ENCODE measurements around the gene SCIN. TPM values are rescaled to one million over a fixed set of nuclear protein-coding genes. Genes with fewer than 3 reads are reported as not detected.

Gene SCIN
- total RNA-seq, 2 experiments from 2014 or later = not detected

DNA sequence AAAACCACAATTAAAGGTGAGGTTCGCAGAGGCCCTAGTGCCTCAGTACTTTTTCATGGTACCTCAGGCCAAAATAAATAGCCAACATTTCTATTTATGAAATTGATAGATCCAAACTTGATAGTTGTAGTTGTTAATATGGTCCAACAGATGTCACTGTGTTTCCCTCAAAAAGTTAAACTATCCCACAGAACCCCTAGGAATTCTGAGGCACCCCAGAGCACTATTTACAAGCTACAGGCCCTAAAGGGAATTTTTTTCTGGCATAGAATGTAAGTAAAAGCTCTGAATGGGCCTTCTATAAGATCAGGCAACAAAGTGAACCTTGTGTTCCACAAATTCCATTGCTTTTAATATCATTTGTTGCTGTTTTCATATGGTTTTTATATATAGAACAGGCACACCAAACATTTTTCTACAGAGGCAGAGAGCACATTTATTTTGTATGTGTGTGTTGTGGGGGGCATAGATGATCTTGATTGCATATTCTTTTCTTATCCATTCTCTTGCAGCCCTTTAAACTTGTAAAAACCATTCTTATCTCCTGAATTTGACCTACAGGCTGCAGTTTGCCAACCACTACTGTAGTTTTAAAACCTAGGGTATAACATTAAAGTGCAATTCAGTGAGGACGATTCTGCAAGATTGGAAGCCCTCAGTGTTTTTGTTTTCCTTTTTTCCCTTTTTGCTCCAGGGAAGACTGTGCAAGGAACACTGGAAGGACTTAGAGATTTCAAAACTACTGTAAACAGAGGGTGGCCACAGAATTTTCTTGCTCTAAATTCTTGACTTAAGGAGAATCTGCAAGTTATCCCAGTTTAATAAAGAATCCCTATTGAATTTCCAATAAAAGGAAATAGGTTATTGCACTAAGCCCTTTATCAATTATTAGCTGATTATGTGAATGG is 113.4 kb downstream of the SCIN start:
- POLR2A ChIA-PET = interaction anchor here (0.7 kb wide), 1 partner anchor 11 kb away, joined by 3 read pairs; no protein-coding TSS in a partner anchor
- intact Hi-C loops (cut with micrococcal nuclease) = no loop called here
- no peak for DNase-seq
- CTCF ChIA-PET = interaction anchor here (0.8 to 1.8 kb wide), 3 partner anchors 9 to 579 kb away, joined by 3 to 5 read pairs (median 3); no protein-coding TSS in a partner anchor
- peaks cover 2% of the 10 kb centered on the region for H3K36me3 Mint-ChIP-seq (ENCODE audit: low read depth)
- no peaks in the 10 kb centered on the region for H3K9me3 Mint-ChIP-seq
- H3K27ac Mint-ChIP-seq = no peak overlapping the region
- TF ChIP-seq, protein P1, sequence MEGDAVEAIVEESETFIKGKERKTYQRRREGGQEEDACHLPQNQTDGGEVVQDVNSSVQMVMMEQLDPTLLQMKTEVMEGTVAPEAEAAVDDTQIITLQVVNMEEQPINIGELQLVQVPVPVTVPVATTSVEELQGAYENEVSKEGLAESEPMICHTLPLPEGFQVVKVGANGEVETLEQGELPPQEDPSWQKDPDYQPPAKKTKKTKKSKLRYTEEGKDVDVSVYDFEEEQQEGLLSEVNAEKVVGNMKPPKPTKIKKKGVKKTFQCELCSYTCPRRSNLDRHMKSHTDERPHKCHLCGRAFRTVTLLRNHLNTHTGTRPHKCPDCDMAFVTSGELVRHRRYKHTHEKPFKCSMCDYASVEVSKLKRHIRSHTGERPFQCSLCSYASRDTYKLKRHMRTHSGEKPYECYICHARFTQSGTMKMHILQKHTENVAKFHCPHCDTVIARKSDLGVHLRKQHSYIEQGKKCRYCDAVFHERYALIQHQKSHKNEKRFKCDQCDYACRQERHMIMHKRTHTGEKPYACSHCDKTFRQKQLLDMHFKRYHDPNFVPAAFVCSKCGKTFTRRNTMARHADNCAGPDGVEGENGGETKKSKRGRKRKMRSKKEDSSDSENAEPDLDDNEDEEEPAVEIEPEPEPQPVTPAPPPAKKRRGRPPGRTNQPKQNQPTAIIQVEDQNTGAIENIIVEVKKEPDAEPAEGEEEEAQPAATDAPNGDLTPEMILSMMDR (IDR thresholded peaks at IDR 0.05) = peak; percentile 20
- H3K4me3 Mint-ChIP-seq = no peak overlapping the region
- H3K27me3 Mint-ChIP-seq = no peaks in the 10 kb centered on the region
- H3K4me1 Mint-ChIP-seq (ENCODE audit: low read depth) = peaks cover 22% of the 10 kb centered on the region
- ATAC-seq = no peak

DNA sequence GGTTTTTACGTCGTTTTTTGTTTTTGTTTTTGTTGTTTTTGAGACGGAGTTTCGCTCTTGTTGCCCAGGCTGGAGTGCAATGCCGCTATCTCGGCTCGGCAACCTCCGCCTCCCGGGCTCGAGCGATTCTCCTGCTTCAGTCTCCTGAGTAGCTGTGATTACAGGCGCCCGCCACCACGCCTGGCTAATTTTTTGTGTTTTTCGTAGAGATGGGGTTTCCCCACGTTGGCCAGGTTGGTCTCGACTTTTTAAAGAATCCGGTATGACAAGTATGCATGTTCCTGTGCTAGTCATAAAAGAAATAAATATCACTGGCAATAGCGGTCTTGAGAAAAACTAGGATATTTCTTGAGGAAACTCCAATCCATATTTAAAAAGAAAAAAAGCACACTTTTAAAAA is 114.2 kb downstream of the SCIN start:
- ATAC-seq (no peak), DNase-seq (no peak)
- H3K4me1 Mint-ChIP-seq (ENCODE audit: low read depth) = peaks cover 25% of the 10 kb centered on the region
- intact Hi-C loops (cut with micrococcal nuclease) = no loop called here
- no peak overlapping the region for H3K4me3 Mint-ChIP-seq
- H3K27me3 Mint-ChIP-seq = no peaks in the 10 kb centered on the region
- POLR2A ChIA-PET = interaction anchor here (0.7 kb wide), 1 partner anchor 10 kb away, joined by 3 read pairs; no protein-coding TSS in a partner anchor
- no peaks in the 10 kb centered on the region for H3K9me3 Mint-ChIP-seq
- no peak overlapping the region for H3K27ac Mint-ChIP-seq
- CTCF ChIA-PET = interaction anchor here (0.8 to 1.8 kb wide), 3 partner anchors 10 to 578 kb away, joined by 3 to 5 read pairs (median 3); no protein-coding TSS in a partner anchor
- TF ChIP-seq, protein P1 (IDR thresholded peaks at IDR 0.05) = no peak
- peaks cover 2% of the 10 kb centered on the region for H3K36me3 Mint-ChIP-seq (ENCODE audit: low read depth)

DNA sequence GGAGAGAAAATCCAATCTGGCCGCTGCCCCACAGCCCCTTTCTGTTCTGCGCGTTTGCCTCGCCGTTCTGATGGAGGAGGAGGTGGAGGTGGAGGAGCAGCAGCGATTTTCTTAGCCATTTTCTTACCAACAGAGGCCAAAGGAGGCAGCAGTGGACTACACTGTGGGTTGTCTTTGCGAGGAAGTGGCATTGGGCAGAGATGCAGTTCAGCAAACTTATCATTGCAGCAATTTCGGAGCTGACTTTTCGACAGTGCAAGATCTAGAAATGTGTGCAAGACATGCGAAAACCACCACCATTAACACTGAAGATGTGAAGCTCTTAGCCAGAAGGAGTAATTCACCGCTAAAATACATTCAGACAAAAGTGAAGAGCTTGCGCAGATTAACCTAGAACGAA is 115.0 kb downstream of the SCIN start:
- POLR2A ChIA-PET = no interaction called here

DNA sequence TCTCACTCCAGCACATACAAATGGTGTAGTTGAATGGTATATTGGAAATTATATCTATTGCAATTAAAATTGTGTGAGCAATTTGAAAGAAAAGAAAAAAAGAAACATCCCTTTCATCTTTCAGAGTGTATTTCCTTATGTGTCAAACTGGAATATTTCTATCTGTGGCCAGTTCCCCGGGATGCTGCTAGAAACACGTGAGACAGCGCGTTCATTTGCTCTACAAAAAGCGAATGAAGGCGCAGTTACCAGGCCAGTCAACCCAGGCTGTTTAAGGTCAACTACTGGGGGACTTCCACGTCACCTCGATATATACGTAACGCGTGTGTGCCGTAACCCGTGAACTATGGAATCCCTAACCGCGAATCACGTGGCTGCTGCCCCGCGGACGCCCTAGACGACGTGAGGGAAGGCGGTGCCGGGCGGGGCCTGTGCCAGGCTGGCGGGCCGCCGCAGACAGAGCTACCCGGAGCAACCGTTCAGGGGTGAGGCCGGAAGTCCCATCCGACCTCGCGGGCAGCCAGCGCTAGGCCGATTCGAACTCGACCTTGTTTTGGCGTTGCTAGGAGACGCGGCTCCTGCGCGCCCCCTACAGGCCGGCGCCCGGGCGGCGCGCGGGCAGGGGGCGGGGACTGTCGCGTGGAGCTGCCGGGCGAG is 115.8 kb downstream of the SCIN start:
- Mint-ChIP-seq H3K9me3 (no peaks in the 10 kb centered on the region), H3K4me3 (peak overlapping the region; percentile 88), H3K36me3 (ENCODE audit: low read depth) (peaks cover 2% of the 10 kb centered on the region), H3K4me1 (ENCODE audit: low read depth) (peaks cover 27% of the 10 kb centered on the region), H3K27me3 (no peaks in the 10 kb centered on the region), H3K27ac (peak overlapping the region; percentile 95)
- TF ChIP-seq, protein P1 (IDR thresholded peaks at IDR 0.05) = peak; percentile 90
- POLR2A ChIA-PET = interaction anchor here (1.3 kb wide), 1 partner anchor 16 kb away, joined by 4 read pairs; no protein-coding TSS in a partner anchor
- ATAC-seq (peak; percentile 91), DNase-seq (peak; percentile 95)
- intact Hi-C loops (cut with micrococcal nuclease) = no loop called here
- CTCF ChIA-PET = interaction anchor here (0.6 to 3.0 kb wide), 25 partner anchors 10 to 582 kb away, joined by 3 to 20 read pairs (median 4); no protein-coding TSS in a partner anchor

More for the DNA sequence above, 115.0 kb downstream of the SCIN start:
- H3K4me1 Mint-ChIP-seq (ENCODE audit: low read depth) = peaks cover 27% of the 10 kb centered on the region
- peak overlapping the region; percentile 88 for H3K27ac Mint-ChIP-seq
- DNase-seq (peak; percentile 43), ATAC-seq (no peak)
- TF ChIP-seq, protein P1 (IDR thresholded peaks at IDR 0.05) = peak; percentile 38
- intact Hi-C loops (cut with micrococcal nuclease) = no loop called here
- no peaks in the 10 kb centered on the region for H3K9me3 Mint-ChIP-seq
- no peaks in the 10 kb centered on the region for H3K27me3 Mint-ChIP-seq
- CTCF ChIA-PET = interaction anchor here (0.9 to 3.0 kb wide), 11 partner anchors 10 to 583 kb away, joined by 3 to 20 read pairs (median 5); no protein-coding TSS in a partner anchor
- H3K4me3 Mint-ChIP-seq = peak overlapping the region; percentile 52
- peaks cover 2% of the 10 kb centered on the region for H3K36me3 Mint-ChIP-seq (ENCODE audit: low read depth)
